IMR-90 (cell line): ENCODE measurements around the gene ESF1.

Source experiments
- CEBPB ChIP-seq: IDR thresholded peaks from 2 replicates; pipeline ENCODE4 v1.6.1; 2012; ENCODE audit warnings: low read depth, low read length, improper control_type of control experiment
- MXI1 ChIP-seq: IDR thresholded peaks from 2 replicates; pipeline ENCODE4 v1.6.1; 2012; ENCODE audit warnings: low read depth, mild to moderate bottlenecking, low read length, moderate library complexity, borderline replicate concordance
- RFX5 ChIP-seq: IDR thresholded peaks from 2 replicates; pipeline ENCODE4 v1.8.0; 2012; ENCODE audit warnings: low read depth, mild to moderate bottlenecking, low read length, moderate library complexity
- SMC3 ChIP-seq: fragments of 150-350 bp; IDR thresholded peaks from 2 replicates; pipeline ENCODE4 v1.6.1; 2016; ENCODE audit warnings: low read depth, mild to moderate bottlenecking, antibody characterized with exemption, low read length, moderate library complexity
- TF ChIP-seq, protein P1 (sequence below): conservative IDR thresholded peaks from 2 replicates; pipeline ENCODE4 v1.5.1; 2012; ENCODE audit warnings: mild to moderate bottlenecking, low read depth, low read length, improper control_type of control experiment

DNA sequence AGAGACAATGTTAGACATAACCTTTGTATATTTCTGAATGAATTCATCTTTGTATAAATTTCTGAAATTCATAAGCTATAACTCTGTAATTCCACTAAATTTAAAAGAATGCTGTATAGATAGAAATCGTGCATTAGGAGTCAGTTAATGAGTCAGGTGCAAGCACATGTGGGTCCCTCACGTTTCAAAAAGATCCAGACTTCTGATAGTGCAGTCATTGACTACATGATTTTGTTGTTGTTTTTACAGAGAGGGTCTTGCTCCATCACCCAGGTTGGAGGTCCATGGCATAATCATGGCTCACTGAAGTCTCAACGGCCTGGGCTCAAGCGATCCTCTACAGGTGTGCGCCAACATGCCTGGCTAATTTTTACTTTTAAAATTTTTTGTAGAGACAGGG, 14.6 kb downstream of the ESF1 start:
- TF ChIP-seq MXI1 (no peak), SMC3 (no peak), RFX5 (no peak), CEBPB (no peak)
- TF ChIP-seq, protein P1, sequence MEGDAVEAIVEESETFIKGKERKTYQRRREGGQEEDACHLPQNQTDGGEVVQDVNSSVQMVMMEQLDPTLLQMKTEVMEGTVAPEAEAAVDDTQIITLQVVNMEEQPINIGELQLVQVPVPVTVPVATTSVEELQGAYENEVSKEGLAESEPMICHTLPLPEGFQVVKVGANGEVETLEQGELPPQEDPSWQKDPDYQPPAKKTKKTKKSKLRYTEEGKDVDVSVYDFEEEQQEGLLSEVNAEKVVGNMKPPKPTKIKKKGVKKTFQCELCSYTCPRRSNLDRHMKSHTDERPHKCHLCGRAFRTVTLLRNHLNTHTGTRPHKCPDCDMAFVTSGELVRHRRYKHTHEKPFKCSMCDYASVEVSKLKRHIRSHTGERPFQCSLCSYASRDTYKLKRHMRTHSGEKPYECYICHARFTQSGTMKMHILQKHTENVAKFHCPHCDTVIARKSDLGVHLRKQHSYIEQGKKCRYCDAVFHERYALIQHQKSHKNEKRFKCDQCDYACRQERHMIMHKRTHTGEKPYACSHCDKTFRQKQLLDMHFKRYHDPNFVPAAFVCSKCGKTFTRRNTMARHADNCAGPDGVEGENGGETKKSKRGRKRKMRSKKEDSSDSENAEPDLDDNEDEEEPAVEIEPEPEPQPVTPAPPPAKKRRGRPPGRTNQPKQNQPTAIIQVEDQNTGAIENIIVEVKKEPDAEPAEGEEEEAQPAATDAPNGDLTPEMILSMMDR = no peak
